H7 (cell line): ENCODE results near the gene EFS. TPM values are rescaled to one million over a fixed set of nuclear protein-coding genes. Genes with fewer than 3 reads are reported as not detected.
A peak's percentile ranks its signal among the peaks of the same experiment; 100 is the strongest.

Source experiments
- DNase-seq: peaks from one replicate; pipeline ENCODE4 v3.0.0; 2012
- H3K27me3 ChIP-seq: 2 replicates; pipeline ENCODE4 v1.6.0; 2011; ENCODE audit warnings: mild to moderate bottlenecking, low read length; ENCODE audit not compliant: control insufficient read depth, insufficient read depth
- H3K36me3 ChIP-seq: replicated peaks from 2 replicates; pipeline ENCODE4 v1.5.1; 2011; ENCODE audit warnings: low read length; ENCODE audit not compliant: control insufficient read depth, insufficient read depth
- H3K4me3 ChIP-seq: 2 replicates; pipeline ENCODE4 v1.5.1; 2011; ENCODE audit warnings: low read depth, mild to moderate bottlenecking, control low read depth, low read length, moderate library complexity; ENCODE audit not compliant: insufficient read depth
- total RNA-seq: library from RNA; depleted of rRNA; stranded (reverse); fragments of >200 nt; shearing (Covaris generic); gene quantifications from 2 replicates; pipeline ENCODE4 v1.2.3, GENCODE V29; 2014

The EFS gene
- total RNA-seq, 1 experiment from 2014 or later = 24.0 TPM

GRCh38 chr14:23361763-23362162, 3.2 kb downstream of the EFS start:
- H3K36me3 ChIP-seq = peaks cover 1% of the 10 kb centered on the region; the same call in 1 of the 2 replicates
- H3K4me3 ChIP-seq = no peak overlapping the region
- DNase-seq = no peak

DNA sequence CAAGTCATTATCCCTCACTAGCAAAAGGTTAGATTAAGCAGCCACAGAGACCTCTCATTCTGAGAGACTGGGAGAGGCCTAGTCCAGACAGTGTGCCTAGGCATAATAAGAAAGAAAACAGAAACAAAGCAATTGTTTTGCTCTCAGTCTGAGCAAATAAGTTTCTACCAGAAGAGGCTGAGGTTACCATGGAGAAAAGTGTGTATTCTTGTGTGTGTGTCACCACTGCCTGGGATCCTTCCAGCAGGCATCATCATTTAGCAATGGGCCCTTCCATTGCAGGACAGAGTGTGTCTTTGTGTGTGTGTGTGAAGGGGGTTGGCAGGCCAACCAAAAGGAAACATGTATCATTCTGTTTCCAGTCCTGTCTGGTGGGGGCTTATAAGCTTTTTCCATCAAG, 3.7 kb downstream of the EFS start:
- no peak for DNase-seq
- H3K36me3 ChIP-seq = peaks cover 1% of the 10 kb centered on the region; the same call in 1 of the 2 replicates
- no peak overlapping the region for H3K4me3 ChIP-seq
- peaks cover 2% of the 10 kb centered on the region; the same call in 1 of the 2 replicates for H3K27me3 ChIP-seq

More at GRCh38 chr14:23361763-23362162, 3.2 kb downstream of the EFS start:
- H3K27me3 ChIP-seq = peaks cover 2% of the 10 kb centered on the region; the same call in 1 of the 2 replicates

GRCh38 chr14:23360496-23360895, 4.5 kb downstream of the EFS start:
- DNase-seq = peak; percentile 89
- Histone ChIP-seq H3K36me3 (peaks cover 1% of the 10 kb centered on the region; the same call in 1 of the 2 replicates), H3K4me3 (no peak overlapping the region), H3K27me3 (peaks cover 2% of the 10 kb centered on the region; the same call in 1 of the 2 replicates)

DNA sequence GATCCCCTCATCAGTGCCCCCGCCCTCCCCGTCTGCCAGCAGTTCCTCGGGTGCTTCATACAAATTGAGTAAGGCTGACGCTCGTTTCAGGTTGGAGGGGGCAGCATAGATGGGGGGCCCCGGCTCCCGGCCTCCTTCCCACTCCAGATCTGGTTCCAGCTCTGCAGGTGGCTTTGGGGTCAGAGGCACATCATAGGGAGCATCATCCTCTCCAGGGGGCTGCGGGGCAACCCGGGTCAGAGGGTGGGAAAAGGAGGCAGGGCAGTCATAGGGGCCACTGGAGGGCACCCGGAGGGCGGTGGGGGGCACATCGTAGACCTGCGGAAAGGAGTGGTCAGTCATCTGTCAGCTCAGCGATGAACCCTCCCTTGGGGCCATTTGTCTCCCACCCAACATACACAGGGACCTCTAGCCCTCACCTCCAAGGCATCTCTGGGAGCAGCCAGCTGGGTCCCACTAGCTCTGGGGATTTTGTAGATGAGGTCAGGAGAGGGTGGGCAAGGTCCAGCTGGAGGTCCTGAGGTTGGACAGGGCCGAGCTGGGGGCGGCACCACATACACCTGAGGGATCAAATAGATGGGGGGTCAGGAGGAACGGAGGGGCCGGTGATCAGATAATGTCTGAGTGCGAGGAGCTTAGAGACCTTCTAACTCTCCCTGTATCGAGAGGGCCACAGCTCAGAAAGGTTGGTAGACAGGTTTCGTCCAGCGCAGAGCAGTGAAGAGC, 5.1 kb downstream of the EFS start:
- peaks cover 1% of the 10 kb centered on the region; the same call in 1 of the 2 replicates for H3K36me3 ChIP-seq
- H3K27me3 ChIP-seq = peaks cover 2% of the 10 kb centered on the region; the same call in 1 of the 2 replicates
- no peak overlapping the region for H3K4me3 ChIP-seq

DNA sequence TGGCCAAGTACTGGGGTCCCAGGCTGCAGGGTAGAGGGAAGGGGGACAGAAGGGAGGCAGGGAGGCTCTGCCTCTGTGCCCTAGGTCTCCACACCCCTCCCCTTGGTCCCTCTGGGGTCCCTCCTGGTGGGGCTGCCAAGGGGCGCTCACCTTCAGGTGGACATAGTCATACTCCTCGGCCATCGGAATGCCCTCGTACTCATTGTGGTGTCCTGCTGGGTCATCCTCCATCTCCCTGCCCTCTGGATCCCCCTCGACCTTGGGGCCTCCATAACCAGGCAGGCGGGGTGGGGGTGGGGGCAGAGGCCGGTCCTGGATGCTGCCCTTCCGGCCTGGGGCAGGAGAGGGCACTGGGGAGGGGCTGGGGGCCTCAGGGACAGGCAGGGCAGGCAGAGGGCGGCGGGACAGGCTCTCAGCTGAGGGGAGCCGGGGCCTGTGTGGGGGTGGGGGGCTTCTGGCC, 5.8 kb downstream of the EFS start:
- Histone ChIP-seq H3K36me3 (peaks cover 1% of the 10 kb centered on the region; the same call in 1 of the 2 replicates), H3K4me3 (no peak overlapping the region), H3K27me3 (no peaks in the 10 kb centered on the region; the same call in 1 of the 2 replicates)
- DNase-seq = peak; percentile 49

More for the DNA sequence above, 5.1 kb downstream of the EFS start:
- DNase-seq = peak; percentile 30

GRCh38 chr14:23358553-23359166, 6.3 kb downstream of the EFS start:
- DNase-seq = peak; percentile 46
- Histone ChIP-seq H3K27me3 (no peaks in the 10 kb centered on the region; the same call in 1 of the 2 replicates), H3K36me3 (peaks cover 1% of the 10 kb centered on the region; the same call in 1 of the 2 replicates), H3K4me3 (no peak overlapping the region)

DNA sequence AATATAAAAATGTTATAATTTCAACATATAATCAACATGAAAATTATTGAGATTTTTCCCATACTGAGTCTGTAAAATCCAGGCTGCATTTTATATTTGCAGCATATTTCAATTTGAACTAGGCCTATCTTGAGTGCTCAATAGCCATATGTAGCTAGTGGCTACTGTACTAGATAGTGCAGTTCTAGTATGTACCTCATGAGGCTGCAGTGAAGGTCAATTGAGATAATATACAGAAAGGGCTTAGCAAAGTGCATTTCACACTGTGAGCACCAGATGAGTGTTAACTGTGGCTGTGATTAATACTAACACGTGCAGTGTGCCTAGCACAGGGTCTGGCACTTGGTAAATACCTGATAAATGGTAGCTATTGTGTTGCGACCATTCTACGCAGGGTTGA, 6.9 kb downstream of the EFS start:
- DNase-seq = peak; percentile 8
- peaks cover 1% of the 10 kb centered on the region; the same call in 1 of the 2 replicates for H3K36me3 ChIP-seq
- no peak overlapping the region for H3K4me3 ChIP-seq
- peaks cover 4% of the 10 kb centered on the region; the same call in 1 of the 2 replicates for H3K27me3 ChIP-seq

DNA sequence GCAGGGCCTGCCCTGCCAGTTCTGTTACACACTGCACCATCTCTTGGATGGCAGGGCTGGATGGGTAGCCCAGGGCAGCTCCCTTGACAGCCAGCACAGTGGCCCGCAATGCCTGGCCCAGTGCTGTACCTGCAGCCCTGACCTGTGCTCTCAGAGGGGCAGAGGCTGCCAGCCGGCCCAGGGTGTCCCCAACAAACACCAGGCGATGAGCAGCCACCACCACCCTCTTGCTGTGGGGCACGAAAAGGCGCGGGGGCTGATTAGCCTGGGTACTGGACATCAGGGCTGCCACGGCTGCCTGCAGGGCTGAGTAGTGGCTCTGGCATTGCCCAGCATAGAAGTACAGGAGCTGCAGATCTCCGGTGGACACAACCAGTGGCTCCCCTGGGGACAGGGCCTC, 7.7 kb downstream of the EFS start:
- DNase-seq = peak; percentile 14
- Histone ChIP-seq H3K27me3 (peaks cover 6% of the 10 kb centered on the region; the same call in 1 of the 2 replicates), H3K4me3 (no peak overlapping the region), H3K36me3 (peaks cover 1% of the 10 kb centered on the region; the same call in 1 of the 2 replicates)

DNA sequence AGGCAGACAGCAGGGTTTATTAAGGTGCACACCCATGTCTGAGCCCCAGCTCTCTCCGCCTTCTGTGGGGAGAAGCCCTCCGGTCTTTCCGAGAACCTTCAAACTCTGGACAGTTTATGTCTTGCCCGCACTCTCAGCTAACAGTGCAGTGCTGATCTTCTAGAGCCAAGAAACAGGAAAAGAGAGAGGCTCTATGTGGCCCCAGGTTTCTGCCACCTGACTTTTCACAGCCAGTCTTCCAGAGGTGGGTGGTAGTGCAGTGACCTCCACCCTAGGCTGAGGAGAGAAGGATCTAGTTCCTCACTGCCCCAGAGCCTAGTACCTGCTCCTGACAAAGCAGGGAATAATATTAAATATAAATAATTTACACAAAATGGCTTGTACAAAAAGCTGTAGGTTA, 8.3 kb downstream of the EFS start:
- DNase-seq = peak; percentile 11
- H3K27me3 ChIP-seq = peaks cover 11% of the 10 kb centered on the region; the same call in 1 of the 2 replicates
- peaks cover 1% of the 10 kb centered on the region; the same call in 1 of the 2 replicates for H3K36me3 ChIP-seq
- no peak overlapping the region for H3K4me3 ChIP-seq

GRCh38 chr14:23355871-23356435, 9.0 kb downstream of the EFS start:
- Histone ChIP-seq H3K4me3 (no peak overlapping the region), H3K27me3 (peaks cover 16% of the 10 kb centered on the region), H3K36me3 (peaks cover 1% of the 10 kb centered on the region; the same call in 1 of the 2 replicates)
- peak; percentile 12 for DNase-seq

DNA sequence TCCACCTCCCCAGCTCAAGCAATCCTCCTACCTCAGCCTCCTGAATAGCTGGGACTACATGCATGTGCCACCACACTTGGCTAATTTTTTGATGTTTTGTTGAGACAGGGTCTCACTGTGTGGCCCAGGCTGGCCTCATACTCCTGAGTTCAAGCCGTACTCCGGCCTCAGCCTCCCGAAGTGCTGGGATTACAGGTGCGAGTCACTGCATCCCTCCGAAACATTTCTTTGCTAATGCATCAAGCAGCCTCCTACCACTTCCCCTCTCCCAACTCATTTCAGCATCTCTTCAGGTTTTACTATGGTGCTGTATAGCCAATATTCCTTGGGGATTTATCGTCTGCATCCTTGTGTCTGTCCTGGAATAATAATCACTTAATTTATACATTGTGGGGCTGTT, 10.0 kb downstream of the EFS start:
- H3K36me3 ChIP-seq = peaks cover 1% of the 10 kb centered on the region; the same call in 1 of the 2 replicates
- peaks cover 16% of the 10 kb centered on the region for H3K27me3 ChIP-seq
- DNase-seq = peak; percentile 3
- H3K4me3 ChIP-seq = no peak overlapping the region

- H3K27me3 ChIP-seq = peaks cover 16% of the 10 kb centered on the region
- no peak overlapping the region for H3K4me3 ChIP-seq
- H3K36me3 ChIP-seq = no peaks in the 10 kb centered on the region
- peak; percentile 22 for DNase-seq
Measured at GRCh38 chr14:23353433-23353780, 11.6 kb downstream of the EFS start.

- Histone ChIP-seq H3K4me3 (peak within 1 kb of the TSS; percentile 84), H3K36me3 (0 out of 2 replicates have a peak, but pooled peaks cover 1% of the 10 kb centered on the region), H3K27me3 (peaks cover 16% of the 10 kb centered on the region)
- peak; percentile 94 for DNase-seq
Measured at GRCh38 chr14:23352506-23353432, 12.2 kb downstream of the EFS start, which contains the start of gene SLC22A17. Gene SLC22A17 (minus strand): TSS chr14:23352887.
